ENCODE results near the gene ZNF224.
"Not testable (repeated sequence)": the region's sequence is repeated elsewhere in the genome, so short reads cannot be mapped to it uniquely, and the experiment has no call there.

The ZNF224 gene

GRCh38 chr19:44093931-44094765, at the start of gene ZNF224:
TSS of gene ZNF224 (plus strand) at chr19:44094361. CDS start at chr19:44097874, 3,513 bp downstream.
- peak; percentile 58 to 65 for DNase-seq (ENCODE audit: low read depth in 2 of 2)

GRCh38 chr19:44050740-44051649, 43.2 kb upstream of the ZNF224 start:
- DNase-seq (ENCODE audit: low read depth in 2 of 2), result no peak

GRCh38 chr19:44051650-44052402, 42.3 kb upstream of the ZNF224 start, which contains the start of gene ZNF223:
TSS of gene ZNF223 (plus strand) at chr19:44052036. CDS start at chr19:44055177, 3,141 bp downstream.
- peak; percentile 23 to 34 for DNase-seq (ENCODE audit: low read depth in 2 of 2)

- DNase-seq (ENCODE audit: low read depth in 2 of 2), result no peak
These were observed 38.3 kb upstream of the ZNF224 start for GRCh38 chr19:44055870-44056269.

GRCh38 chr19:44059229-44059628, 34.9 kb upstream of the ZNF224 start:
- no peak for DNase-seq (ENCODE audit: low read depth in 2 of 2)

GRCh38 chr19:44061038-44061437, 33.1 kb upstream of the ZNF224 start:
- DNase-seq (ENCODE audit: low read depth in 2 of 2), result no peak

GRCh38 chr19:44066305-44066704, 27.9 kb upstream of the ZNF224 start:
- no peak for DNase-seq (ENCODE audit: low read depth in 2 of 2)

- no peak for DNase-seq (ENCODE audit: low read depth in 2 of 2)
These were observed 24.7 kb upstream of the ZNF224 start for GRCh38 chr19:44069415-44069814.

GRCh38 chr19:44071824-44072542, 22.2 kb upstream of the ZNF224 start, which contains the start of gene ZNF284:
TSS of gene ZNF284 (plus strand) at chr19:44072159. CDS start at chr19:44076390, 4,231 bp downstream.
- peak; percentile 62 to 63 for DNase-seq (ENCODE audit: low read depth in 2 of 2)

GRCh38 chr19:44072543-44073401, 21.4 kb upstream of the ZNF224 start:
- DNase-seq (ENCODE audit: low read depth in 2 of 2), result no peak

- DNase-seq (ENCODE audit: low read depth in 2 of 2), result no peak
These were observed 17.8 kb upstream of the ZNF224 start for GRCh38 chr19:44076325-44076724.

GRCh38 chr19:44092108-44092507, 2.1 kb upstream of the ZNF224 start:
- no peak for DNase-seq (ENCODE audit: low read depth in 2 of 2)

GRCh38 chr19:44107751-44108150, 13.6 kb downstream of the ZNF224 start:
- DNase-seq (ENCODE audit: low read depth in 2 of 2), result no peak

GRCh38 chr19:44109458-44109857, 15.3 kb downstream of the ZNF224 start:
- no peak for DNase-seq (ENCODE audit: low read depth in 2 of 2)

GRCh38 chr19:44111910-44112463, 17.8 kb downstream of the ZNF224 start:
- no peak for DNase-seq (ENCODE audit: low read depth in 2 of 2)

- no peak for DNase-seq (ENCODE audit: low read depth in 2 of 2)
These were observed 18.6 kb downstream of the ZNF224 start for GRCh38 chr19:44112802-44113137.

- DNase-seq (ENCODE audit: low read depth in 2 of 2), result peak; percentile 64 to 69
These were observed 19.1 kb downstream of the ZNF224 start, which contains the start of gene ZNF225 for GRCh38 chr19:44113138-44113783. TSS of gene ZNF225 (plus strand) at chr19:44113399. CDS start at chr19:44115828, 2,429 bp downstream.

- DNase-seq (ENCODE audit: low read depth in 2 of 2), result no peak
These were observed 19.7 kb downstream of the ZNF224 start for GRCh38 chr19:44113784-44114390.

- DNase-seq (ENCODE audit: low read depth in 2 of 2), result not testable (repeated sequence)
These were observed 27.0 kb downstream of the ZNF224 start for GRCh38 chr19:44121162-44121561.
